Ramos (cell line): ENCODE data around the gene CLEC4G.

Experiments
- in situ Hi-C: fragments of 300-500 bp; cut with MboI; formaldehyde crosslinking; loops from one replicate; pipeline ENCODE4 v1.14.3; 2022; ENCODE audit warnings: low sequenced_read_pairs; ENCODE audit not compliant: unreplicated experiment

CLEC4G gene

DNA sequence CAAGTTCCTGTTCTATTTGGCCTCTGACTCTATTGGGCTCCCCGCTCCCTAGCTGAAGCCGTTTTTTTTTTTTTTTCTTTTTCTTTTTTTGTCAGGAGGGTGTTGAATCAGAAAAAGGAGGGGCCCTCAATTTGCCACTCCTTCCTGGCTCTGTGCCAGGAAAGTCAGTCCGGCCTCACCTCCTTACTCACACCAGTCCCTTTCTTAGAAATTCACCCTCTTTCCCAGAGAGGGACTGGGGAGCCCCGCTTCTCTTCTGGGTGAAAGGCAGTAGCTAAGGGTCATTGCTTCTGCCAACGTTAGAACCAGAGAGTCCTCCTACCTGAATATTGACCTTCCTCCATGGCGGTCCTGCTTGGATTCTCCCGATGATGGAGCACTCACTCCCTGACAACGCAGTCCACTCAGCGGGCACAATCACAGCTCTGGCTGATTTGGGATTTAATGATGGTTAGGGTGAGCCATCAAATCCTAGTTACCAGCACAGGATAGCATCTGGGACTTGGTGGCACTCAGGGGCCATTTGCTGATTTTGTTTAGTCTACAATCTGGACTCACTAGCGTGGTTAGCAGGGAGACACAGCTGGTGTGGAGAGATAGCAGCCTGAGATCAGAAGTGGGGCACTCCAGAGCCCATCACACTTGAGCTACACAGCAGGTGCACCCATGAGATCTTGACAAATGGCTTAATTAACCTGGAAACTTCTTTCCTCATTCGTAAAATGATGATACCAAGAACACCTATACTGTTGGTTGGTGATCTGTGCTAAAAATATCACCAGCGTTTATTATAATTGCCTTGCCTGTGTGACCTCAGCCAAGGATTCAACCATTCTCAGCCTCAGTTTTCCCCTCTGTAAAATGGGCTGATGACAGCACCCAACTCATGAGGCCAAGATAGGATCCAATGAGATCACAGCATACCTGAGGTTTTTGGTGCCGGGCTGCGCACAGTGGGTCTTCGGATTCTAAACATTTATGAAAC lies 32.2 kb downstream of the CLEC4G start:
- in situ Hi-C loops = no loop called here

DNA sequence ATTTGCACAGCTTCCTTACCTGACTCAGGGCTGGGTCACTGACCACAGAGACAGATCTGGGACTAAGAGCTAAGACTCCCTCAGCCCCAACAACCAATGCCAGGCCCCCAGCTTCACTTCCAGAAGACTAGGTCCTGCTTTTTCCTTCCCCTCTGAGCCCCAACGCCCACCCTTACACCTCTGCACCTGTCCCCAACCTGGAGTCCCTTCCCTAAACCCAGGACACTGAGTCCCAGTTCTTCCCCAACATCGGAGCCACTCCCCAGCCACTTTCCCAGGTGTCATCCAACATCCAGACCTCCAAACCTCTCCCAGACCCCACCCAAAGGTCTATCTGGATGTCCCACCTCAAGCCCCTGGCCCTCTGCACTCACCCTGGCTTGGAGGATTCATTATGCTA lies 32.9 kb downstream of the CLEC4G start:
- in situ Hi-C loops = no loop called here

- in situ Hi-C loops = no loop called here
These were observed 33.3 kb downstream of the CLEC4G start for GRCh38 chr19:7698583-7698982.

GRCh38 chr19:7697721-7698287 lies 34.1 kb downstream of the CLEC4G start:
- in situ Hi-C loops = no loop called here

DNA sequence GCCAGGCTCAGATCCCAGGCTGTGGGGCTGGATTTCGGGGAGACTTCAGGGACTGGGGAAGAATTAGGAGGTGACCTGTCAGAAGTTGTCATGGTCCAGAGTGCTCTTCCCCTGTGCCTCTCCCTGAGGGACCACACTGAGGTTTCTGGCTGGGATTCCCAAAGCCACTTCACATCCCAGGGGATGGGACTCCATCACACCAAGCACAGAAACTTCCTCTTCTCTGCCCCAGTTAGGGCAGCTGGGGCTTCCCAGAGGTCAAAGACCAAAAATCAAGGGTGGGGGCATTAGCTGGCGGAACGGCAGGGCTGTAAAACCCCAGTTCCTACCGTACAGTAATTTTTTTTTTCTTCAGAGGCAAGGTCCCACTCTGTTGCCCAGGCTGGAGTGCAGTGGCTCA lies 37.4 kb downstream of the CLEC4G start:
- in situ Hi-C loops = no loop called here

GRCh38 chr19:7692417-7693088 lies 39.4 kb downstream of the CLEC4G start:
- in situ Hi-C loops = no loop called here

DNA sequence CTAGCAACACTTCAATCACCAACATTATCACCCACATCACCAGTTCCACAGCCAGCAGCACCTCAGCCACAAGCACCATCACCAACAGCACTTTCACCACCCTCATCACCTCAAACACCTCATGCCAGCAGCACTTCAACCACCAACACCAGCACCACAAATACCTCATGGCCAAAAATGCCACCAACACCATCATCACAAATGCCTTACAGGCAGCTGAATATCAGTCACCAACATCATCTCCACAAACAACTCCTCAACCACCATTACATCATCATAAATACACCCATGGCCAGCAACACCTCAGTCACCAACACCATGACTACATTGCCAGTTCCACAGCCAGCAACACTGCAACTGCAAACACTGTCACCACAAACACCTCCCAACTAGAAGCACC lies 40.4 kb downstream of the CLEC4G start:
- in situ Hi-C loops = no loop called here

- in situ Hi-C loops = no loop called here
These were observed 41.1 kb downstream of the CLEC4G start for GRCh38 chr19:7690779-7691258.

GRCh38 chr19:7689165-7689564 lies 42.7 kb downstream of the CLEC4G start:
- in situ Hi-C loops = no loop called here

DNA sequence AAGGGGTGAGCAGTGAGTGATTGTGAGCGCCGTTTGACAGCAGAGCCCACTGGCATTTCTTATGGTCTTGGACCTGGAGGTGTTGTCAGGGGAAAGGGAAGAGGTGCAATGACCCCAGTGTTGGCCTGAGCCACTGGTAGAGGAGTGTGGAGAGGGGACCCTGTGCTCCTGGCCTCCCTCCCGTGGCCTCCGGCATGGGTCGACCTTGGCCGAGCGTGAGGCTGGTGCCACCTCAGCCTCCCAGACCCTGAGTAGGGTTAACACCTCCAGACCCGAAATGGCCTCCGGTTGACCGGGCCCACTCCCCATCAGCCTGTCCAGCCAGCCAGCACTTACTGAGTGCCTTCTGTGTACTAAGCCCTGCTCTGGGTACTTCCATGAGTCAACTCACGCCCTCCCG lies 44.7 kb downstream of the CLEC4G start:
- in situ Hi-C loops = no loop called here

DNA sequence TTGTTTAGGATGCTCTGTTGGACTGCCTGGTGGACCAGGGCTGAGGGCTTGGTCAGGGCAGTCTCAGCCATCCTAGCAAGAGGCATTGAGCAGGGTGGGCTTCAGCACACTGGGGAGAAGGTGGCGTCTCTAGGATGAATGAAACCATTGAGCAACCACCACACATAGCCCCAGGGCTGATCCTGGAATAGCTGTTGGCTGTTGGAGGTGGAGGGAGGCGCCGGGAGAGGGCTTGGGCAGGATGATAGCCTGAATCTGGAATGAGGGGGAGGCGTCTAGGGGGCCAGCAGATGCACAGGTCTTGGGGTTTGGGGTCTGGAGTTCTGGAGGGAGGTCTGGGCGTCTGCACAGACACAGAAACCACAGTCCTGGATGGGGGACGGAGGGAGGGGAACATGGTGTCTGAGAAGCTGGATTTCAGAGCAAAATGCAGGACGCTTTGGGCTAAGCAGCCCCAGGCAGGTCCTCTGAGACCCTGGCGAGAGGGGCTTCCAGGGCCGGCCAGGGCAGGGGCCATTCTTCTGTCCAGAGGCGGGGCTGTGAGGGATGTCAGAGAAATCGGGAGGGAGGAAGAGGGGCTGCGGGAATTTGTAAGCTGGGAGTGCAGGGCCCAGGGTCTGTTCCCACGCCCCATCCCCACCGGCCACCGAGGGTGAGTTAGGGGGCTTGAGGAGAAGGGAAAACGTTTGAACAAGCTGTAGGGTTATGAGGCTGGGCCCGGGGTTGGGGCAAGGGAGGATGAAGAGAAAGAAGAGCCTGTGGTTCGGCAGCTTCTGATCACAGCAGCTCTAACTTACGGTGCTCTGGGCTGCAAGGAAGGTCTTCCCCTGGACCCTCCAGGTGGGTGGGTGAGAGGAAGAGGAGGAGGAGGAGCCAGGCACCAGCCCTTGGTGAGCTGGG lies 46.1 kb downstream of the CLEC4G start:
- in situ Hi-C loops = no loop called here

GRCh38 chr19:7682175-7682855 lies 49.6 kb downstream of the CLEC4G start:
- in situ Hi-C loops = loop anchor here (5.0 kb wide), 1 partner anchor 120 kb away; no protein-coding TSS in a partner anchor

- in situ Hi-C loops = loop anchor here (5.0 kb wide), 1 partner anchor 121 kb away; no protein-coding TSS in a partner anchor
These were observed 50.4 kb downstream of the CLEC4G start for GRCh38 chr19:7681340-7682174.

DNA sequence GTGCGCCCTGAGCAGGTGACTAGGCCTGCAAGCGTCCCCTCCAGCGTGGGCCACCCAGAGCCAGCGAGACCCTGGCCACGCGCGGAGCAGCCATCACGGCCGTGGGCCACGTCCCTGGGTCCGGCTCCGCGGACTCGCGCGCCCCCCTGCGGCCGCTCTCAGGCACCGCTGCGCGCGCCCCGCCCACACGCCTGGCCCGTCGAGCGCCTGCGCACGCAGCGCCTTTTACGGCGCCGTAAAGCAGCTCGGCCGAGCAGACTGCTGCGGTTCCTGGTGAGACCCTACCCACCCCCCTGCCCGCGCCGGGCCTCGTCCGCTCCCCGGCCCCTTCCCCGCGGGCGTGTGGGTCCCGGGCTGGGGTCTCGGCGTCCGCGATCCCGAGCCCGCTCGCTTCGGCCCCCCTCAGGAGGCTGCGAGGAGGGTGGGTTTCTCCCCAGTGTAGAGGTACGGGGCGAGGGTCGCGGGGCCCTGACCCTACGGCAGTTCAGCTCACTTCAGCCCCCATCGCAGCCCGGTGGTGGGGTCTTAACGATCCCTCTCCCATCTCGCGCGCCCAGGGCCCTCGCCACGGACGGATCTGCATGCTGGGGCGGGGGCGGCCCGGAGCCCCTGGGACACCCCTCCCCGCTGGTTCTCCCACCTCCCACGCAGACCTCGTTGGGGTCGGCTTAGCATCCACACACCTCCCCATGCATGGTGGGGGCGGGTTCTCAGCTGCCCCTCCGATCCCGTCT lies 51.1 kb downstream of the CLEC4G start, which contains the start of gene TRAPPC5:
TSS of gene TRAPPC5 (plus strand) at position 228 of the 734 bp plus-strand sequence. CDS start 1,421 bp downstream, outside the sequence.
- in situ Hi-C loops = loop anchor here (5.0 kb wide), 1 partner anchor 122 kb away; no protein-coding TSS in a partner anchor

GRCh38 chr19:7679771-7680605 lies 51.9 kb downstream of the CLEC4G start:
- in situ Hi-C loops = loop anchor here (5.0 kb wide), 1 partner anchor 122 kb away; no protein-coding TSS in a partner anchor

DNA sequence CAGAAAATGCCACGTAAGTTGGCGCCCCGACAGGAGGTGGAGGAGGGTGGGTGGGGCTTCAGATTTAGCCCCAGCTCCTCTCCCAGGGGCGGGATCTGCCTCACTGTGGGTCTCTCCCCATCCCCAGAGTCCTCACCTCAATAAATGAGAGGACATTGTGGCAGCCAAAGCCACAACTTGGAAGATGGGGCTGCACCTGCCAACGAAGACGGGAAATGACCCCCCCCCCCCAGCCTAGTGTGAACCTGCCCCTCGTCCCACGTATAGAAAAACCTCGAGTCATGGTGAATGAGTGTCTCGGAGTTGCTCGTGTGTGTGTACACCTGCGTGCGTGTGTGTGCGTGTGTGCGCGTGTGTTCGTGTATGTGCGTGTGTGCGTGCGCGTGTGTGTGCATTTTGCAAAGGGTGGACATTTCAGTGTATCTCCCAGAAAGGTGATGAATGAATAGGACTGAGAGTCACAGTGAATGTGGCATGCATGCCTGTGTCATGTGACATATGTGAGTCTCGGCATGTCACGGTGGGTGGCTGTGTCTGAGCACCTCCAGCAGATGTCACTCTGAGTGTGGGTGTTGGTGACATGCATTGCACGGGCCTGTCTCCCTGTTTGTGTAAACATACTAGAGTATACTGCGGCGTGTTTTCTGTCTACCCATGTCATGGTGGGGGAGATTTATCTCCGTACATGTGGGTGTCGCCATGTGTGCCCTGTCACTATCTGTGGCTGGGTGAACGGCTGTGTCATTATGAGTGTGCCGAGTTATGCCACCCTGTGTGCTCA lies 52.7 kb downstream of the CLEC4G start:
- in situ Hi-C loops = no loop called here
